Gastroesophageal sphincter (tissue), 4 donors: Measurements from ENCODE around the gene RNF150. TPM values are rescaled to one million over a fixed set of nuclear protein-coding genes. Genes with fewer than 3 reads are reported as not detected.

Experiments used
- ATAC-seq: fragments of 150-250 bp; one replicate; pipeline ENCODE4 v1.9.1; 2016; ENCODE audit warnings: mild to moderate bottlenecking, moderate library complexity
- H3K27ac ChIP-seq, 4 donors: fragments of 200-600 bp; sonication (generic) in 3 of 4; 1 replicate in 3 of 4; 2 replicates in 1 of 4; pipeline ENCODE4 v1.5.1; 2016 to 2019
- H3K27me3 ChIP-seq: fragments of 200-600 bp; sonication (generic); one replicate; pipeline ENCODE4 v1.5.1; 2019
- H3K36me3 ChIP-seq, 2 donors: fragments of 200-600 bp; sonication (generic); one replicate each; pipeline ENCODE4 v1.5.1; 2019; ENCODE audit warnings: control low read depth in 1 of 2
- H3K4me1 ChIP-seq, 3 donors: fragments of 200-600 bp; sonication (generic); 1 replicate in 2 of 3; 2 replicates in 1 of 3; pipeline ENCODE4 v1.5.1; 2016 to 2019; ENCODE audit warnings: control low read depth in 2 of 3
- H3K4me3 ChIP-seq, 2 donors: fragments of 200-600 bp; sonication (generic); one replicate each; pipeline ENCODE4 v1.5.1; 2019; ENCODE audit warnings: mild to moderate bottlenecking in 1 of 2, moderate library complexity in 1 of 2
- H3K9me3 ChIP-seq, 3 donors: fragments of 200-600 bp; sonication (generic); one replicate each; pipeline ENCODE4 v1.5.1; 2017 to 2019; ENCODE audit warnings: control low read depth in 2 of 3
- CTCF ChIP-seq, 4 experiments: fragments of 200-600 bp in 2 of 4; fragments of 450-650 bp in 2 of 4; sonication (generic) in 1 of 4; IDR thresholded peaks; one replicate each; pipeline ENCODE4 v1.5.1; 2017 to 2019; ENCODE audit warnings: antibody characterized with exemption in 4 of 4, mild to moderate bottlenecking in 2 of 4, moderate library complexity in 2 of 4
- EP300 ChIP-seq: sonication (generic); formaldehyde crosslinking; IDR thresholded peaks from one replicate; pipeline ENCODE4 v1.6.1; 2017; ENCODE audit warnings: antibody characterized with exemption, mild to moderate bottlenecking
- POLR2A ChIP-seq, 2 donors: fragments of 450-650 bp; IDR thresholded peaks; one replicate each; pipeline ENCODE4 v1.6.1; 2017; ENCODE audit warnings: antibody characterized with exemption in 2 of 2, mild to moderate bottlenecking in 2 of 2, moderate library complexity in 1 of 2
- POLR2AphosphoS5 ChIP-seq: sonication (generic); formaldehyde crosslinking; IDR thresholded peaks from one replicate; pipeline ENCODE4 v1.6.1; 2017; ENCODE audit warnings: antibody characterized with exemption
- WGBS, 2 donors: methylation state at CpG; one replicate each; pipeline ENCODE4 v1.1.5; 2018; ENCODE audit warnings: low coverage in 1 of 2; 5-methylcytosine and 5-hydroxymethylcytosine counted together
- total RNA-seq, 4 donors: library from RNA; depleted of rRNA; stranded (reverse); fragments of >200 nt; gene quantifications; one replicate each; pipeline ENCODE4 v1.1.0, GENCODE V29; 2016

Gene RNF150
- total RNA-seq, 4 donors from 2014 or later, result 36.5 to 70.5 (median 59.9) TPM

- Histone ChIP-seq H3K27me3 (no peaks in the 10 kb centered on the region), H3K4me1 (peaks cover 0 to 49% (median 2%) of the 10 kb centered on the region in 3 donors), H3K9me3 (peaks cover 0 to 5% (median 0%) of the 10 kb centered on the region in 3 donors), H3K27ac (no peak overlapping the region), H3K4me3 (no peak overlapping the region), H3K36me3 (no peaks in the 10 kb centered on the region)
- no peak for ATAC-seq
- no peak for TF ChIP-seq EP300
- no peak for TF ChIP-seq POLR2A (IDR thresholded peaks at IDR 0.05)
- TF ChIP-seq CTCF (IDR thresholded peaks at IDR 0.05), result no peak
- no peak for TF ChIP-seq POLR2AphosphoS5
- 100% methylated on average over 1 of the region's 1 CpG; no CpG with 5 or more reads in 1 of the 2 donors for WGBS, 2 donors
Measured at GRCh38 chr4:141117935-141118334, 15.3 kb downstream of the RNF150 start.

GRCh38 chr4:141109983-141110382 is 23.3 kb downstream of the RNF150 start:
- TF ChIP-seq EP300, result no peak
- TF ChIP-seq CTCF (IDR thresholded peaks at IDR 0.05), result no peak
- no peak for TF ChIP-seq POLR2AphosphoS5
- TF ChIP-seq POLR2A (IDR thresholded peaks at IDR 0.05), result no peak
- Histone ChIP-seq H3K27ac (no peak overlapping the region), H3K4me3 (no peak overlapping the region), H3K36me3 (no peaks in the 10 kb centered on the region), H3K27me3 (no peaks in the 10 kb centered on the region), H3K4me1 (peaks cover 0 to 20% (median 0%) of the 10 kb centered on the region in 3 donors), H3K9me3 (no peaks in the 10 kb centered on the region)
- ATAC-seq, result no peak
- WGBS, 2 donors, result 50 to 62% methylated on average over 2 to 4 of the region's 4 CpGs

GRCh38 chr4:141107927-141108326 is 25.3 kb downstream of the RNF150 start:
- WGBS, 2 donors, result 80 to 90% methylated on average over 3 of the region's 3 CpGs
- H3K27me3 ChIP-seq, result no peaks in the 10 kb centered on the region
- no peaks in the 10 kb centered on the region for H3K36me3 ChIP-seq
- ATAC-seq, result no peak
- TF ChIP-seq CTCF (IDR thresholded peaks at IDR 0.05), result no peak
- no peak for TF ChIP-seq POLR2AphosphoS5
- no peak for TF ChIP-seq POLR2A (IDR thresholded peaks at IDR 0.05)
- TF ChIP-seq EP300, result no peak
- no peaks in the 10 kb centered on the region for H3K9me3 ChIP-seq
- H3K4me1 ChIP-seq, result peaks cover 0 to 26% (median 0%) of the 10 kb centered on the region in 3 donors
- H3K4me3 ChIP-seq, result no peak overlapping the region
- H3K27ac ChIP-seq, result no peak overlapping the region

GRCh38 chr4:141102367-141102766 is 30.9 kb downstream of the RNF150 start:
- Histone ChIP-seq H3K9me3 (no peaks in the 10 kb centered on the region), H3K27ac (peak overlapping the region in 2 of 4 donors; percentile 28 to 66), H3K4me1 (peaks cover 0 to 27% (median 0%) of the 10 kb centered on the region in 3 donors), H3K4me3 (no peak overlapping the region), H3K36me3 (no peaks in the 10 kb centered on the region), H3K27me3 (no peaks in the 10 kb centered on the region)
- TF ChIP-seq POLR2AphosphoS5 (peak; percentile 46), CTCF (IDR thresholded peaks at IDR 0.05) (no peak)
- WGBS, 2 donors, result 90 to 96% methylated on average over 3 of the region's 3 CpGs
- peak; percentile 63 for ATAC-seq

- 83 to 90% methylated on average over 3 to 4 of the region's 4 CpGs for WGBS, 2 donors
Measured at GRCh38 chr4:141101511-141101910, 31.8 kb downstream of the RNF150 start.

More at GRCh38 chr4:141101511-141101910, 31.8 kb downstream of the RNF150 start:
- ATAC-seq, result no peak
- Histone ChIP-seq H3K9me3 (no peaks in the 10 kb centered on the region), H3K36me3 (no peaks in the 10 kb centered on the region), H3K4me3 (no peak overlapping the region), H3K4me1 (peaks cover 0 to 34% (median 0%) of the 10 kb centered on the region in 3 donors), H3K27ac (peak overlapping the region in 2 of 4 donors; percentile 28 to 66), H3K27me3 (no peaks in the 10 kb centered on the region)
- TF ChIP-seq POLR2A (IDR thresholded peaks at IDR 0.05) (no peak), POLR2AphosphoS5 (no peak), EP300 (no peak), CTCF (IDR thresholded peaks at IDR 0.05) (no peak)
